Measurements from ENCODE around the gene CBLC.

CBLC gene

GRCh38 chr19:44803442-44804428 is 26.0 kb downstream of the CBLC start:
- DNase-seq, result no peak

DNA sequence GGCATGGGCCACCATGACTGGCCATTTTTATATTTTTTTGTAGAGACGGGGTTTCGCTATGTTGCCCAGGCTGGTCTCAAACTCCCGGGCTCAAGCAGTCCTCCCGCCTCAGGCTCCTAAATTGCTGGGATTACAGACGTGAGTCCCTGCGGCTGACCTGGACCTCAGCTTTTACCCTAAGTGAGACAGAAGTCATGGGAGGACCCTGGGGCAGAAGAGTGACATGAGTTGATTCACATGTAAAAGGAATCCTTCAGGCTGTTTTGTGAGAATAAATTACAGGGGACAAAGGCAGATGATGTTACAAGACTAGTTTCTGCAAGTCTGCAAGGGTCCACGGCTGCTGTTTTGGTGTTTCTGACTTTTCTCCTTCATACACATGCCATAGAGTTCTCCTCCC is 28.6 kb downstream of the CBLC start:
- DNase-seq, result no peak

- DNase-seq, result no peak
Measured at GRCh38 chr19:44807162-44807561, 29.5 kb downstream of the CBLC start.

DNA sequence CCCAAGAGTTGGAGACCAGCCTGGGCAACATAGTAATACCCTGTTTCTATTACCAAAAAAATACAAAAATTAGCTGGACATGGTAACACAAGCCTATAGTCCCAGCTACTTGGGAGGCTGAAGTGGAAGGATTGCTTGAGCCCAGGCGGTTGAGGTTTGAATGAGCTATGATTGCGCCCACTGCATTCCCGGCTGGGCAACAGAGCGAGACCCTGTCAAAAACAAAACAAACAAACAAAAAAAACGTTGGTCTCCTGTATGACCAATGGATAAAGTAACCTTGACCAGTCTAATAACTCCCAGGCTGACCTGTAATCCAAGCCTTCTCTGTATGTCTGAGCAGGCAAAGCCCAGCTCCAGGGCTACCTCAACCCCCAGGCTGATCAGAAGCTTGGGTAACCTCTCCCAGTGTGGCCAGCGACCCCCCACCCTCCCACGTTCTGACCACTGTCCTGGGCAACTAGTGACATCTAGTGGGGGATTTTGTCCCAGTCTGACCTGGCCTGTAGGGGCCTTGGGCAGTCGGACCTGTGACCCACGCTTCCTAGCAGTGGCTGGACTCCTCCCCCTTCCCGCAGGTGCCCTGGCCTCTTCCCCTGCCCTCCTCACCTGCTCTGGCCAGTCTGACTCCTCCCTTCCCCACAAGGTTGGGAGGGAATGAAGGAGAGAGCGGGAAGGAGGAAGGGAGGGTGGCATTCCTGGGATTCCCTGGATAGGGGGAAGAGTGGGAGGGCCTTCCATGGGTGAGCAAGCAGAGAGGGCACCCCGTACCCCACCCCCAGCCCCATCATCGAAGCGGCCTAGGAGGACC is 30.2 kb downstream of the CBLC start:
- no peak for DNase-seq

DNA sequence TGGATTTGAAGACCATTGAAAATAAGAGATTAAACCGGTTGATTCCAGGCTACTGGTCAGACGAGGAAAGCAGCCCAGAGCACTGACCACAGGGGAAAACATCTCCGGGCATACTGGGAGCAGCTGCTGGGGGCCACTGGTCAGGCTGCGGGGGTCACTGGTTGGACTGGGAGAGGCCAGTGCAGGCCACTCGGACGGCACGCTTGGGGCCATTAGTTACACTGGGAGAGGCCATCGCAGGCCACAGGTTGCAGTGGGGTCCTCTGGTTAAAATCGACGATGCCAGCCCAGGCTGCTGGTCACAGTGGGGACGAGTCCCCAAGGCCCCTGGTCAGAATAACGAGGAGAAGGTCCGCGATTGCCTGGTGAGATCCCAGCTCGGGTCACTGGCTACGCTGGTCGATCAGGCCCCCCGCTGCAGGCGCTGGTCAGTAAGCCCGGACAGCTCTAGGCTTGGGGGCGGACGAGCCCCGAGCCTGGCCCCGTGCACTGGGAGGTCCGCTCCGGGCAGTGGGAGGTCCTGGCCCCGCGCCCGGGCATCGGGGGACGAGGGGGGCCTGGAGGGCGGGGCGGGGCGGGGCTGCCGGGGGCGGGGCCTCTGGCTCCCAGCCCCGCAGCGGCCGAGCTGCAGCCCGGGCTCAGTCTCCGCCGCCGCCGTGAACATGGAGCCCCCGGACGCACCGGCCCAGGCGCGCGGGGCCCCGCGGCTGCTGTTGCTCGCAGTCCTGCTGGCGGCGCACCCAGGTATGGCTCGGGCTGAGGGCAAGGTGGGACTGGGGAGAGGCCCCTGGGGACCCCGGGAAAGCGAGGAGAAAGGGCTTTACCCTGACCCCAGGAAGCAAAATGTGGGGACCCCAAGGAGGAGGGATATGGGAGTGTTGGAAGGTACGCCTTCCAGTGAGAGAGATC is 31.0 kb downstream of the CBLC start, which contains the start of gene BCAM:
TSS of gene BCAM (plus strand) at position 641 of the 909 bp plus-strand sequence. CDS start at position 663, 22 bp downstream.
- no peak for DNase-seq

- DNase-seq, result no peak
Measured at GRCh38 chr19:44809577-44810233, 32.0 kb downstream of the CBLC start.

DNA sequence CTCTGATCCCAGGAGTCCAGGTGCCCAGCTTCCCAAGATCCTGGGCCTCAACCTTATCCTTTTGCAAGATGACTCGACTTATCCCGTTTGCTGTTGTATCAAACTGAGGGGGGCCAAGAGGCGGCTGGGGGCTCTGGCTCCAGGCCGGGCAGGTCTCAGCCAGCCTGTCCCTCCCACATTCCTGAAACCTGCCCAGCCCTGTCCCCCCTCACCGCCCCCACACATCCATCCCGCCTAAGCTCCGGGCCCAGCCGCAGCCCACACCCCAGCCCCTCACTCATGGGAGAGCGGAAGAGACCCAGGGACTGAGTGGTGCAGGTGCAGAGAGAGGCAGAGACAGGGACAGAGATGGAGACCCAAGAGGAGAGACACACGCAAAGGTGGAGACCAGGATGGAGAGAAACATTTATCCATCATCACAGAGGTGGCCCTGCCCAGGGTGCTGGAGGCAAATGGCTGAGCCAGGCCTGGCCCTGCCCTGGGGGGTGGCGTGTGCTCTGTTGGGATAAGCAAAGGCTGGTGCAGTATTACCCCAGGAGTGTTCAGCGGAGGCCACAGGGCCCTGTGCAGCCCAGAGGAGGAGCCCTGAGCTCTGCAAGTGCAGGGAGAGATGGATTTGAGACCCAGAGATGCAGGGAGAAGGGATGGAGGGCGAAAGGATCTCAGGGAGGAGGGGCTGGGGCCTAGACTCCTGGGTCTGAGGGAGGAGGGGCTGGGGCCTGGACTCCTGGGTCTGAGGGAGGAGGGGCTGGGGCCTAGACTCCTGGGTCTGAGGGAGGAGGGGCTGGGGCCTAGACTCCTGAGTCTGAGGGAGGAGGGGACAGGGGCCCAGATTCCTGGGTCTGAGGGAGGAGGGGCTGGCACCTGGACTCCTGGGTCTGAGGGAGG is 32.8 kb downstream of the CBLC start:
- no peak for DNase-seq

DNA sequence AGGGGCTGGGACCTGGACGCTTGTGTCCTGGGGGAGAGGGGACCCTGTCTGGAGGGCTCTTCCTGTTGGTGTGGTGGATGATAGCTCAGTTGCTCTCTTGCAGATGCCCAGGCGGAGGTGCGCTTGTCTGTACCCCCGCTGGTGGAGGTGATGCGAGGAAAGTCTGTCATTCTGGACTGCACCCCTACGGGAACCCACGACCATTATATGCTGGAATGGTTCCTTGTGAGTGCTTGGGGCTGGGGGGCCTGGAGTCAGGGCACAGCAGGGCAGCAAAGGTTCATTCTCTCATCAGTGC is 33.4 kb downstream of the CBLC start:
- DNase-seq, result no peak

DNA sequence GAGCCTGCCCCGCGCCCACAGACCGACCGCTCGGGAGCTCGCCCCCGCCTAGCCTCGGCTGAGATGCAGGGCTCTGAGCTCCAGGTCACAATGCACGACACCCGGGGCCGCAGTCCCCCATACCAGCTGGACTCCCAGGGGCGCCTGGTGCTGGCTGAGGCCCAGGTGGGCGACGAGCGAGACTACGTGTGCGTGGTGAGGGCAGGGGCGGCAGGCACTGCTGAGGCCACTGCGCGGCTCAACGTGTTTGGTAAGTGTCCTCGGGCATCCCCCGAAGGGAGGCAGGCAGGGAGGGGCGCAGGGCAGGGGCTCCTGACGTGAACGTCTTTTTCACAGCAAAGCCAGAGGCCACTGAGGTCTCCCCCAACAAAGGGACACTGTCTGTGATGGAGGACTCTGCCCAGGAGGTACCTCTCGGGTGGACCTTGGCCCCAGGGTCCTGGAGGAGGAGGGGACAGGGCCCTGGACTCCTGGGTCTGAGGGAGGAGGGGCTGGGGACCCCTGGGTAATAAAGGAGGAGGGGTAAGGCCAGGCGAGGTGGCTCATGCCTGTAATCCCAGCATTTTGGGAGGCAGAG is 34.5 kb downstream of the CBLC start:
- no peak for DNase-seq

DNA sequence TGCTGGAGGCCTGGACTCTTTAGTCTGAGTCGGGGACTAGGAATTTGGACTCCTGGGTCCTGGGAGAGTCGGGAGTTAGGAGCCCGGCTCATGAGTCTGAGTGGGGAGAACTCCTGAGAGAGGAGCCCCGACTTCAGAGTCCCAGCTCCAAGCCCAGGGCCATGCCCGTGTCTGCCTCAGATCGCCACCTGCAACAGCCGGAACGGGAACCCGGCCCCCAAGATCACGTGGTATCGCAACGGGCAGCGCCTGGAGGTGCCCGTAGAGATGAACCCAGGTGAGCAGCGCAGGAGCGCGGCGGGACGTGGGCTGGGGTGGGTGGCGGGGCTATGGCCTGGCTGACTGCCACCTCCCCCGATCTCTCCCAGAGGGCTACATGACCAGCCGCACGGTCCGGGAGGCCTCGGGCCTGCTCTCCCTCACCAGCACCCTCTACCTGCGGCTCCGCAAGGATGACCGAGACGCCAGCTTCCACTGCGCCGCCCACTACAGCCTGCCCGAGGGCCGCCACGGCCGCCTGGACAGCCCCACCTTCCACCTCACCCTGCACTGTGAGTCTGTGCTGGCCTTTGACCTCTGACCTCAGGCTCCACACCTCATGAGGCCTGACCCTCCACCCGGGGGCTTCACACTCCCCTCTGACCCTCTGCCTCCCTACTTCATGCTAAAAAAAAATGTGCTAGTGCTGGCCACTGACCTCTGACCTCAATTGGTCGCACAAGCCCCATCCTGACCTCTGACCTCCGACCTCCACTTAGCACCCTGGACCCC is 35.6 kb downstream of the CBLC start:
- no peak for DNase-seq

DNA sequence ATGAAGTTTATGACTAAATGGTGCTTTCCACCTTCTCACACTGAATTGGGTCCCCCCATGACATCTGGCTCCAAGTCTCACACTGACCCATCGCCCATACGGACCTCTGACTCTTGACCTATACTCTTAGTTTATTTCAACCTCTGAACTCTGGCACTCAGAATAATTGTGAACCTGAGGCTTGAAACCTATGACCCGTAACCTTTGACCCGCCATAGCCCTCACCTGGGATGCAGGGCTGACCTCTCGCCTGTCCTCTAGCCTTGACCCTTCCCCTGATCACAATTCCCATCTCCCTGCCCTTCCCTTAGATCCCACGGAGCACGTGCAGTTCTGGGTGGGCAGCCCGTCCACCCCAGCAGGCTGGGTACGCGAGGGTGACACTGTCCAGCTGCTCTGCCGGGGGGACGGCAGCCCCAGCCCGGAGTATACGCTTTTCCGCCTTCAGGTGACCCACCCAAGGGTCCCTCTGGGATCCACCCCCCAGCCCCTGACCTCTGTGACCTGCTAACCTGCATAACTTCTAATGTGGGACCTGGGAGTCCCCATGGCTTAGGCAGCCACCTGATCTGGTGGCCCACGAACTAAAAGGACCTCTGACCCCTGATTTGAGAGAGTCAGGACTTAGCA is 36.3 kb downstream of the CBLC start:
- DNase-seq, result no peak

DNA sequence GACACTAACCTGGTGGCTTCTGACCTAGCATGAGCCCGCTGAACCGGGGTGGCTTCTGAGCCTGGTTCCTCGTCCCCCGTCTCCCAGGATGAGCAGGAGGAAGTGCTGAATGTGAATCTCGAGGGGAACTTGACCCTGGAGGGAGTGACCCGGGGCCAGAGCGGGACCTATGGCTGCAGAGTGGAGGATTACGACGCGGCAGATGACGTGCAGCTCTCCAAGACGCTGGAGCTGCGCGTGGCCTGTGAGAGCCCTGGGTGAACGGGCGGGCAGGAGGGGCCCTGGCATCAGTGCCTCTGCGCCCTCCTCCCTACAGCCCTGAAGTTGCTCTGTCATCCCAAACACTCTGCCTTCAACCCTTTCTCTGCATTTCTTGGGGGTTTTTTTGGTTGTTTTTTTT is 36.8 kb downstream of the CBLC start:
- no peak for DNase-seq

GRCh38 chr19:44816301-44816700 is 38.6 kb downstream of the CBLC start:
- DNase-seq, result no peak

GRCh38 chr19:44817725-44818465 is 40.2 kb downstream of the CBLC start:
- no peak for DNase-seq

DNA sequence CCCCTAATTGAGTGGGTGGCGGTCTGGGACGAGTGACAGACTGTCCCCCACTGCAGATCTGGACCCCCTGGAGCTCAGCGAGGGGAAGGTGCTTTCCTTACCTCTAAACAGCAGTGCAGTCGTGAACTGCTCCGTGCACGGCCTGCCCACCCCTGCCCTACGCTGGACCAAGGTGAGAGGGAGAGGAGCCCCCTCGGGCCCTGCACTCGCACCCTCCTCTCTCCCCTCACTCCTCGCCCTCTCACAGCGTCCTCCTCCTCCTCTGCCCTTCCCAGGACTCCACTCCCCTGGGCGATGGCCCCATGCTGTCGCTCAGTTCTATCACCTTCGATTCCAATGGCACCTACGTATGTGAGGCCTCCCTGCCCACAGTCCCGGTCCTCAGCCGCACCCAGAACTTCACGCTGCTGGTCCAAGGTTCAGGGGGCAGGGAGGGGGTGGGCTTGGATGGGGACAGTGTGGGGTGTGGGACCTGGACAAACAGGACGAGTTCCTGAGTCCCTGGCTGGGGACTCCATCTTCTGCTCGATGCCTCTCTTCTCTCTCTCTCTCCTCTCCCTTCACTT is 40.9 kb downstream of the CBLC start:
- no peak for DNase-seq

GRCh38 chr19:44819246-44819832 is 41.6 kb downstream of the CBLC start:
- DNase-seq, result no peak

DNA sequence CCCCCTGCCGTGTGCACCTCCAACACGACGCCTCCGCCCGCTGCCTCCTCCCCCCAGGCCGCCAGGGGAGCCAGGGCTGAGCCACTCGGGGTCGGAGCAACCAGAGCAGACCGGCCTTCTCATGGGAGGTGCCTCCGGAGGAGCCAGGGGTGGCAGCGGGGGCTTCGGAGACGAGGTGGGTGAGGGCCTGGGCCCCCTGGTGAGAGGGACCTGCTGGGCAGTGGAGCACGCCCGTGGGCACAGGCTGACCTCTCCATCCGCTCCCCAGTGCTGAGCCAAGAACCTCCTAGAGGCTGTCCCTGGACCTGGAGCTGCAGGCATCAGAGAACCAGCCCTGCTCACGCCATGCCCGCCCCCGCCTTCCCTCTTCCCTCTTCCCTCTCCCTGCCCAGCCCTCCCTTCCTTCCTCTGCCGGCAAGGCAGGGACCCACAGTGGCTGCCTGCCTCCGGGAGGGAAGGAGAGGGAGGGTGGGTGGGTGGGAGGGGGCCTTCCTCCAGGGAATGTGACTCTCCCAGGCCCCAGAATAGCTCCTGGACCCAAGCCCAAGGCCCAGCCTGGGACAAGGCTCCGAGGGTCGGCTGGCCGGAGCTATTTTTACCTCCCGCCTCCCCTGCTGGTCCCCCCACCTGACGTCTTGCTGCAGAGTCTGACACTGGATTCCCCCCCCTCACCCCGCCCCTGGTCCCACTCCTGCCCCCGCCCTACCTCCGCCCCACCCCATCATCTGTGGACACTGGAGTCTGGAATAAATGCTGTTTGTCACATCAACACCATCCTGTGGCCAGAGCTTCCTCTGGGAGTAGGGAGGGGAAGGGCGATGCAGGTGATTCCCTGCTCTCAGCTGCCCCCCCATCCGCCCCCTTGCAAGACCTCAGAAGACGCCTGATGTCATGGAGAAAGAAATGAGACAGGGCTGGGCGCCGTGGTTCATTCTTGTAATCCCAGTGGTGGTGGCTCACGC is 43.2 kb downstream of the CBLC start:
- no peak for DNase-seq
